Kidney epithelial cell (primary cell): Measurements from ENCODE around the gene DLG2. TPM values are rescaled to one million over a fixed set of nuclear protein-coding genes. Genes with fewer than 3 reads are reported as not detected.

Experiments used
- DNase-seq: peaks from one replicate; pipeline ENCODE4 v3.0.0-alpha.2; 2010; ENCODE audit warnings: low read depth
- H3K27me3 ChIP-seq: 2 replicates; pipeline ENCODE4 v1.6.0; 2011; ENCODE audit warnings: low read length; ENCODE audit not compliant: control insufficient read depth, insufficient read depth
- H3K36me3 ChIP-seq: 2 replicates; pipeline ENCODE4 v1.5.1; 2011; ENCODE audit warnings: low read length; ENCODE audit not compliant: control insufficient read depth, insufficient read depth
- H3K4me3 ChIP-seq: 2 replicates; pipeline ENCODE4 v1.5.1; 2011; ENCODE audit warnings: low read depth, mild to moderate bottlenecking, control low read depth, low read length
- CTCF ChIP-seq: IDR thresholded peaks from 2 replicates; pipeline ENCODE4 v1.5.1; 2011; ENCODE audit warnings: mild to moderate bottlenecking, moderate library complexity, low read length, control low read depth, inconsistent platforms; ENCODE audit not compliant: insufficient read depth, poor library complexity, severe bottlenecking
- total RNA-seq: library from RNA; depleted of rRNA; stranded (reverse); fragments of >200 nt; gene quantifications from 2 replicates; pipeline ENCODE4 v1.2.3, GENCODE V29; 2015

The DLG2 gene
- total RNA-seq, 1 donor from 2014 or later: 0.75 TPM

GRCh38 chr11:85575388-85575787 is 51.8 kb downstream of the DLG2 start:
- DNase-seq: no peak

GRCh38 chr11:85572056-85572455 is 55.1 kb downstream of the DLG2 start:
- no peak overlapping the region for H3K4me3 ChIP-seq

More at GRCh38 chr11:85575388-85575787, 51.8 kb downstream of the DLG2 start:
- no peaks in the 10 kb centered on the region for H3K36me3 ChIP-seq
- no peaks in the 10 kb centered on the region for H3K27me3 ChIP-seq
- no peak for TF ChIP-seq CTCF
- H3K4me3 ChIP-seq: no peak overlapping the region

GRCh38 chr11:85569525-85569924 is 57.6 kb downstream of the DLG2 start:
- Histone ChIP-seq H3K4me3 (no peak overlapping the region), H3K36me3 (no peaks in the 10 kb centered on the region), H3K27me3 (no peaks in the 10 kb centered on the region)
- DNase-seq: no peak
- no peak for TF ChIP-seq CTCF

More at GRCh38 chr11:85572056-85572455, 55.1 kb downstream of the DLG2 start:
- TF ChIP-seq CTCF: no peak
- Histone ChIP-seq H3K36me3 (no peaks in the 10 kb centered on the region), H3K27me3 (no peaks in the 10 kb centered on the region)
- no peak for DNase-seq

- Histone ChIP-seq H3K36me3 (no peaks in the 10 kb centered on the region), H3K4me3 (no peak overlapping the region), H3K27me3 (no peaks in the 10 kb centered on the region)
- TF ChIP-seq CTCF: no peak
- no peak for DNase-seq
Observed at GRCh38 chr11:85558411-85558810, 68.7 kb downstream of the DLG2 start.

- no peak for TF ChIP-seq CTCF
- DNase-seq: no peak
- H3K27me3 ChIP-seq: no peaks in the 10 kb centered on the region
- H3K4me3 ChIP-seq: no peak overlapping the region
- H3K36me3 ChIP-seq: no peaks in the 10 kb centered on the region
Observed at GRCh38 chr11:85551881-85552280, 75.3 kb downstream of the DLG2 start.

GRCh38 chr11:85541683-85542082 is 85.5 kb downstream of the DLG2 start:
- no peaks in the 10 kb centered on the region for H3K36me3 ChIP-seq
- TF ChIP-seq CTCF: no peak
- H3K4me3 ChIP-seq: no peak overlapping the region
- H3K27me3 ChIP-seq: no peaks in the 10 kb centered on the region
- no peak for DNase-seq
